Limb (tissue), 2 donors: ENCODE data around the gene TRAIP.
"Not testable (repeated sequence)": the region's sequence is repeated elsewhere in the genome, so short reads cannot be mapped to it uniquely, and the experiment has no call there.

ENCODE experiments used
- DNase-seq, 2 donors: peaks; one replicate each; pipeline ENCODE4 v3.0.0-alpha.2; 2016; ENCODE audit errors: extremely low spot score in 2 of 2

Gene TRAIP

DNA sequence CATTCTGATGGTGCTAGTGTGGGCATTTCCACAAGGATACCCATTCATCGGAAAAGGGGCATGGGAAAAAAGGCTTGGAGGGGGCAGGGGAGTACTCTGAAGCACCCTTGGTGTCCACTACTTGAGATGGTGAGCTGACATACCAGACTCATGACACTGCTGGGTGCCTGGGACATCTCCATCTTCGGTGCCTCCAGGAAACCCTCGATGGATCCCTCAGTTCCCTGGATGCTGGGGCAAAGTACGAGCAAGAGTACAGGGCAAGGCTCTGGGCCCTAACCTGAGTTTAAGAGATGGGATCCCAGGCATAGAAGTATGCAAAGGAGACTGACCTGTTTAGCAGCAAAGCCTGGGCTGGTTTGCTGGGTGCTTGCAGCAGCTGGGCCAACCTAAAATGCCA, 64.8 kb downstream of the TRAIP start:
- DNase-seq, result no peak

DNA sequence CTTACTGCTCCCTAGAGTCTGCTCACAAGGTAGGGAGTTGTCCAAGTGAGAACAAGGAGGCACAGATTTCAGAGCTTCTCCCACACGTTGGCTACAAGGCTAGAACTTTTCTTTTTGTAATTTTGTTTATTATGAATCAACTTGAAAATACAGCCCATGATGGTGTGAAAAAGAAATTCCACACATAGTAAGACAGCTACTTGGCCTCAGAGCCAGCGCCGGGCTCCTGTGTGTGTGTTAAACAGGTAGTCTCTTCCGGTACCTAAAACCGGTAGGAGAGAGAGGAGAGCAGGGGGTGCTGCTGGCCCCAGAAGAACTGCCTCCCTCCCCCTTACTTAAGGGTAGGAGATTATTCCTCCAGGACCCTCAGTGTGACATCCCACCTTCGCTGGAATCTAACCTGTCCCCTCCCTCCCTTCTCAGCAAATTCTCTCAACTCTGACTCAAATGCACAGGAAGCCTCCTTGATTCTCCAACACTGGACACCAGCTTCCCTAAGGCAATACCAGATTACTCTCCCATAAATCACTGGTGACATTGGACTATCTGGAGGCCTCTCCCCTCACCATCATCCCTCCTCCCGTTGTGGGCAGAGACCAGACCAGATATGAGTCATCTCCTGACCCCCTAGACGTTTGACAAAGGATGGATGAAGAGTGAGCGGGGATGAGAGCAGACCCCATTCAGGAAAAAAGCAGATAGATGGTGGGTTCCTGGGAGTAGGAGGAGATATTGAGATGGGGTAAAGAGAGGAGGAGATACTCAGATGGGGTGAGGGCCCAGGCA, 65.5 kb downstream of the TRAIP start:
- DNase-seq, result no peak

GRCh38 chr3:49788056-49788455, 68.3 kb downstream of the TRAIP start:
- no peak for DNase-seq

DNA sequence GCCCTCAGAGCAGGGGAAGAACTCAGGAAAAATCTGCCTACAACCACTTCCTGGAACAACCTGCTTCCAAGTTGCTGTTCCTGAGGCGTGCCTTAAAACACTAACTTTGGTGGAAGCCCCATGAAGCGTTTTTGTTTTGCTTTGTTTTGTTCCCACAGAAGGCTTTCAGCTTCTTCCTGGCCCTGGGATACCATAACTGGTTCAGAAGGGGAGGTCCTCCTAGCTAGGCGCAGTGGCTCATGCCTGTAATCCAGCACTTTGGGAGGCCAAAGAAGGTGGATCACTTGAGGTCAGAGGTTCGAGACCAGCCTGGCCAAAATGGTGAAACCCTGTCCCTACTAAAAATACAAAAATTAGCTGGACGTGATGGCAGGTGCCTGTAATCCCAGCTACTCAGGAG, 68.8 kb downstream of the TRAIP start:
- no peak for DNase-seq

DNA sequence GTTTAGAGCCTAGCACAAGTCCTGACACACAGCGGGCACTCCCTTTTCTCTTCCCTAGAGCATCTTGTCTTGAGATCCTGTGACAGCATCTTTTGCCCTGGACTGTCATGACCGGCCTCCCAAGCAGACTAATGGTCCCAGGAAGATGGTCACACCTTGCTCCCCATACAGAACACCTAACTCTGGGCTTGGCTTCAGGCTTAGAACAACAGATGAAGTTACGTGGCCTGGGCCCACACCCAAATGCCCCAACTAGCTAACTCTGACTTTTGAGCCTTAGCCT, 69.2 kb downstream of the TRAIP start:
- DNase-seq, result no peak

DNA sequence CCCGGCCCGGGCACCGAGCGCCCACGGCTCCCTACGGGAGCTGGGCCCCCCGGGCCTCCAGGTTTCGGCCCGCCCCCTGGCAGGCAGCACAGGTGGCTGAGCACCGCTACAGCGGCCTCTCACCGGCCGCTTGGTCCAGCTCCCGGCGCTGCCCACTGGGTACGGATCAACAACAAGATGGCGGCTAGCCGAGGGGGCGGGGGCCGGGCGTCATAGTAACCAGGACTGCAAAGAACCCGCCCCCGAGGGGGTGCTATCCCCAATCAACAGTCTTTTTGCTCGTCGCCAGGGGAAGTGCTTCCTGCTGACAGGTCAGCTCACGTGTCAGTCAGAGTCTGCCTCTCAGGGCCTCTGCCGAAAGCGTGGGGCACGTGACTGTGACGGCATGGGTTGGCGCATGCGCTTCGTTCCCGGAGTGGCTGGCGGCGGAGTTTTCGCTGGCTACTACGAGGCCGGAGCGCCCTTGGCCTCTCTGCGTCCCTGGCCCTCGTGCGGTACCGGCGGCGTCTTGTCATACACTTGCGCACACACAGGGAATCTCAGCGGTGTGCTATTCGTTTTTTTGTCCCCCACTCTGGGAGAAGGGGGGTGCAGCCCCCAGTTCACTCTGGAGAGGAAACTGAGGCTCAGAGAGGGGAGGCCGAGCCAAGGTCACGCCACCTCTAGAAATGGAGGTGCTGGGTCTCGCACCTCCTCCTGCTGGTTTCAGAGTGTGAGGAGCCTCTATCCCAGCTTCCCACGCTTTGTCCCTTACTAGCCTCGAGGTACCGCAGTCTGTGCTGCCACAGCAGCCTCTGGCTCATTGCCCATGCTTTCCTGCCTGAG, 69.8 kb downstream of the TRAIP start, which contains the start of gene IP6K1:
TSS of gene IP6K1 (minus strand) at position 186 of the 825 bp plus-strand sequence. CDS start 38,502 bp downstream, outside the sequence.
- DNase-seq, result peak; percentile 100

GRCh38 chr3:49785565-49786356, 70.6 kb downstream of the TRAIP start:
- DNase-seq, result peak in 1 of 2 donors; percentile 22

- DNase-seq, result not testable (repeated sequence)
Measured at GRCh38 chr3:49782277-49782676, 74.1 kb downstream of the TRAIP start.

DNA sequence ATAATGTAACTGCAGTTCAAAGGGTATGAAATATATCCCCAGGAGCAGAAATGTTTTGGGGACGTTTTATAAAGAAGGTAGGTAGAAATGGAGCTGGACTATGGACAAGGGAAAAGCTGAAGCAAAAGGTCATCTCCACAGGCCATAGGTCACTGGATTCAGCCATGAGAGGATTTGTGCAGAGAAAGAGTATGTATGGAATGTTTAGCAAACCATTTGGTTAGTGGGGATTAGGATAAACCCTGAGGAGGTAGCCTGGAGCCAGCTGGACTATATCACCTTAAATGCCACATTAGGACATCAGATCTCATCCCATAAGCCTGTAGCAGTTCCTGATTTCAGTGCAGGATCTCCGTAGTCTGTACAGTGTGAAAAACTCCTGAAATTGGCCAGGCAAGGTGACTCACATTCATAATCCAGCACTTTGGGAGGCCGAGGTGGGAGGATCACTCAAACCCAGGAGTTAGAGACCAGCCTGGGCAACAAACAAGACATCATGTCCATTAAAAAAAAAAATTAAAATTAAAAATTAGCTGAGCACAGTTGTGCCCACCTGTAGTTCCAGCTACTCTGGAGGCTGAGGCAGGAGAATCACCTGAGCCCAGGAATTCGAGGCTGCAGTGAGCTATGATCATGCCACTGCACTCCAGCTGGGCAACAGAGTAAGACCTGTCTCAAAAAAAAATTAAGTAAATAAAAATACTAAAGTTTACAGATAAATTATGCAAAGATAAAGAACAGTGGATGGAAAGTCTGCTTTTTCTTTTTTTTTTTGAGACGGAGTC, 74.8 kb downstream of the TRAIP start:
- no peak for DNase-seq

GRCh38 chr3:49780975-49781365, 75.4 kb downstream of the TRAIP start:
- DNase-seq, result not testable (repeated sequence)

DNA sequence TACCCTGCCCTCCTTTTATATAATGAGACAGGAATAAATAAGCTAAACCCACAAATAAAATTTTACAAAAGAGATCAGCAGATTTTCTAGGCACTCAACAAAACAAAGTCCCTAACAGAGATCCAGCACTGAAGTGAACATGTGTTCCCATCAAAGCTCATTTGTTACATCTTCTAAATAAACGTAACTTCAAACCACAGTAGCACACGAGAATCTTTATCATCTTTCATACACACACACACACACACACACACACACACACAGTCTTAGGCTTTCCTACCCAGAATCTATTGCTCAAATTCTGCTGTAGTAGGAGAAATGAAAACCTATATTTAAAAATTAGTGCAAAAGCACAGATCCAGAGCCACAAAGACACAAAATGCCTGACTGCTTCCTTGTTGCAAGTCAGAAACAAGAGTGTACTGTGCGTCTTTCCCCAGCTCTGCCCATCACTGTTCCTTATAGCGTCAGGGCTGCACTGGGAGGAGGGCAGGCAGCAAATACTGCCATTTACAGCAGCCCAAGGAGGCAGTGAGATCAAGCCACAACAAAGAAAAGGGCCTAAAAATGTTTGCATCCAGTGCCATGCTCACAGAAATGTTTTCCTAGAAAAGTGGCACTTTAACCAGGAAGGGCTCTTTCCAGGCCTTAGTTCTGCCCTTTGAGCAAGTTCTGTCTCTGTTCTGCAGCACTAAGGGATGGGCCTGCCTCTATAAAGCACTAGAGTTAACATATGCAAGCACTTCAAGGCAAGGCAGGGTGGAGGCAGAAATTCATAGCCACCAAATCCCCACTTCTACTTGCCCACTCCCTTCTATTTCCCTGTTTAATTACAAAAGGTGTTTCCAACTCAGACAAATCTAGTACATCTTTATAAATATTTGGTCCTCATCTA, 76.0 kb downstream of the TRAIP start:
- DNase-seq, result no peak

- no peak for DNase-seq
Measured at GRCh38 chr3:49779358-49780079, 76.8 kb downstream of the TRAIP start.
